Activated B cell treated with CpG ODN at 0.5 μM for 24 hours (primary cell): Measurements from ENCODE around the gene SCGB3A1. TPM values are rescaled to one million over a fixed set of nuclear protein-coding genes. Genes with fewer than 3 reads are reported as not detected.

Experiments
- ATAC-seq: fragments of 200-7000 bp; cut with Tn5 transposase; one replicate; pipeline ENCODE4 v1.10.0; 2021; ENCODE audit warnings: low read depth, mild to moderate bottlenecking, moderate library complexity
- CTCF ChIA-PET: fragments of 350-600 bp; sonication (Branson Sonifier 250); formaldehyde crosslinking; loops from one replicate; lab custom pipeline; 2021; ENCODE audit warnings: antibody characterized with exemption; lab: Charles Lee
- POLR2A ChIA-PET: fragments of 350-600 bp; sonication (Branson Sonifier 250); formaldehyde crosslinking; loops from one replicate; lab custom pipeline; 2021; ENCODE audit warnings: antibody characterized with exemption; lab: Charles Lee
- DNase-seq: peaks from one replicate; pipeline ENCODE4 v3.0.0; 2022
- H3K27ac Mint-ChIP-seq: one replicate; pipeline ENCODE4 v1.8.0; 2020; ENCODE audit warnings: mixed read lengths
- H3K27me3 Mint-ChIP-seq: one replicate; pipeline ENCODE4 v1.8.0; 2021; ENCODE audit warnings: mixed read lengths
- H3K36me3 Mint-ChIP-seq: one replicate; pipeline ENCODE4 v1.8.0; 2021; ENCODE audit warnings: low read depth, mixed read lengths
- H3K4me1 Mint-ChIP-seq: one replicate; pipeline ENCODE4 v1.8.0; 2021; ENCODE audit warnings: mixed read lengths
- H3K4me3 Mint-ChIP-seq: one replicate; pipeline ENCODE4 v1.8.0; 2020; ENCODE audit warnings: mild to moderate bottlenecking, mixed read lengths
- H3K9me3 Mint-ChIP-seq: one replicate; pipeline ENCODE4 v1.8.0; 2020; ENCODE audit warnings: mixed read lengths
- CTCF ChIP-seq: fragments of 200-600 bp; IDR thresholded peaks from one replicate; pipeline ENCODE4 v1.8.0; 2022; ENCODE audit warnings: antibody characterized with exemption, mild to moderate bottlenecking
- intact Hi-C: fragments of 100-400 bp; cut with micrococcal nuclease; formaldehyde crosslinking; loops from one replicate; pipeline ENCODE4 v1.15.1; 2024
- total RNA-seq: library from RNA; stranded (reverse); gene quantifications from 2 replicates; pipeline ENCODE4 v1.2.3, GENCODE V29; 2022

Gene SCGB3A1
- total RNA-seq, 1 donor from 2014 or later, result not detected

- Mint-ChIP-seq H3K27me3 (no peaks in the 10 kb centered on the region), H3K27ac (no peak overlapping the region), H3K4me3 (no peak overlapping the region), H3K4me1 (no peaks in the 10 kb centered on the region), H3K36me3 (peaks cover 85% of the 10 kb centered on the region), H3K9me3 (no peaks in the 10 kb centered on the region)
- ChIA-PET CTCF (no interaction called here), POLR2A (no interaction called here)
- DNase-seq (no peak), ATAC-seq (no peak)
- TF ChIP-seq CTCF, result no peak
- intact Hi-C loops, result no loop called here
Observed at GRCh38 chr5:180563994-180564393, 27.3 kb downstream of the SCGB3A1 start.

GRCh38 chr5:180558232-180558631 is 33.1 kb downstream of the SCGB3A1 start:
- intact Hi-C loops, result no loop called here
- H3K27ac Mint-ChIP-seq, result no peak overlapping the region
- H3K4me1 Mint-ChIP-seq, result no peaks in the 10 kb centered on the region
- peaks cover 86% of the 10 kb centered on the region for H3K36me3 Mint-ChIP-seq
- ChIA-PET POLR2A (no interaction called here), CTCF (no interaction called here)
- TF ChIP-seq CTCF, result no peak
- no peaks in the 10 kb centered on the region for H3K9me3 Mint-ChIP-seq
- no peak overlapping the region for H3K4me3 Mint-ChIP-seq
- DNase-seq (no peak), ATAC-seq (no peak)
- no peaks in the 10 kb centered on the region for H3K27me3 Mint-ChIP-seq

- no peak for TF ChIP-seq CTCF
- Mint-ChIP-seq H3K27me3 (no peaks in the 10 kb centered on the region), H3K36me3 (peaks cover 88% of the 10 kb centered on the region), H3K4me1 (no peaks in the 10 kb centered on the region), H3K9me3 (no peaks in the 10 kb centered on the region), H3K27ac (no peak overlapping the region), H3K4me3 (no peak overlapping the region)
- CTCF ChIA-PET, result no interaction called here
- POLR2A ChIA-PET, result no interaction called here
- DNase-seq, result no peak
- intact Hi-C loops, result no loop called here
- no peak for ATAC-seq
Observed at GRCh38 chr5:180557217-180557809, 34.0 kb downstream of the SCGB3A1 start.

GRCh38 chr5:180555168-180555921 is 36.0 kb downstream of the SCGB3A1 start:
- Mint-ChIP-seq H3K9me3 (no peaks in the 10 kb centered on the region), H3K4me3 (no peak overlapping the region), H3K27me3 (no peaks in the 10 kb centered on the region), H3K36me3 (peaks cover 81% of the 10 kb centered on the region), H3K4me1 (no peaks in the 10 kb centered on the region), H3K27ac (no peak overlapping the region)
- intact Hi-C loops, result no loop called here
- DNase-seq, result no peak
- POLR2A ChIA-PET, result no interaction called here
- CTCF ChIA-PET, result no interaction called here
- TF ChIP-seq CTCF, result no peak
- no peak for ATAC-seq

GRCh38 chr5:180553530-180553929 is 37.8 kb downstream of the SCGB3A1 start:
- DNase-seq (no peak), ATAC-seq (no peak)
- no peak overlapping the region for H3K4me3 Mint-ChIP-seq
- H3K27ac Mint-ChIP-seq, result no peak overlapping the region
- H3K36me3 Mint-ChIP-seq, result peaks cover 79% of the 10 kb centered on the region
- peaks cover 2% of the 10 kb centered on the region for H3K4me1 Mint-ChIP-seq
- CTCF ChIA-PET, result interaction anchor here (0.9 kb wide), 1 partner anchor 238 kb away, joined by 3 read pairs; no protein-coding TSS in a partner anchor
- intact Hi-C loops, result no loop called here
- no peaks in the 10 kb centered on the region for H3K9me3 Mint-ChIP-seq
- no peaks in the 10 kb centered on the region for H3K27me3 Mint-ChIP-seq
- no peak for TF ChIP-seq CTCF
- POLR2A ChIA-PET, result no interaction called here
